Bronchial epithelial cell (primary cell): ENCODE measurements around the gene TNRC6B. TPM values are rescaled to one million over a fixed set of nuclear protein-coding genes. Genes with fewer than 3 reads are reported as not detected.

ENCODE experiments used
- DNase-seq: peaks from one replicate; pipeline ENCODE4 v3.0.0-alpha.2; 2010; ENCODE audit warnings: low read depth
- FAIRE-seq: peaks from 2 replicates; lab custom pipeline; 2011; peaks lifted over from hg19 to GRCh38; lab: Jason Lieb, UNC
- H3K27me3 ChIP-seq: 2 replicates; pipeline ENCODE4 v1.5.1; 2011; ENCODE audit warnings: low read length; ENCODE audit not compliant: control insufficient read depth, insufficient read depth
- H3K36me3 ChIP-seq: 2 replicates; pipeline ENCODE4 v1.5.1; 2011; ENCODE audit warnings: low read length; ENCODE audit not compliant: control insufficient read depth, insufficient read depth
- H3K4me3 ChIP-seq: 2 replicates; pipeline ENCODE4 v1.5.1; 2011; ENCODE audit warnings: mild to moderate bottlenecking, low read depth, low read length, control low read depth
- total RNA-seq: library from RNA; depleted of rRNA; stranded (reverse); fragments of >200 nt; gene quantifications from 2 replicates; pipeline ENCODE4 v1.2.1, GENCODE V29; 2014
- TF ChIP-seq, protein P1 (sequence below): IDR thresholded peaks from 2 replicates; pipeline ENCODE4 v1.5.1; 2011; ENCODE audit warnings: mild to moderate bottlenecking, moderate library complexity, low read length, control low read depth, inconsistent platforms; ENCODE audit not compliant: insufficient read depth, severe bottlenecking

Gene TNRC6B
- total RNA-seq, 1 donor from 2014 or later = 8.4 TPM

DNA sequence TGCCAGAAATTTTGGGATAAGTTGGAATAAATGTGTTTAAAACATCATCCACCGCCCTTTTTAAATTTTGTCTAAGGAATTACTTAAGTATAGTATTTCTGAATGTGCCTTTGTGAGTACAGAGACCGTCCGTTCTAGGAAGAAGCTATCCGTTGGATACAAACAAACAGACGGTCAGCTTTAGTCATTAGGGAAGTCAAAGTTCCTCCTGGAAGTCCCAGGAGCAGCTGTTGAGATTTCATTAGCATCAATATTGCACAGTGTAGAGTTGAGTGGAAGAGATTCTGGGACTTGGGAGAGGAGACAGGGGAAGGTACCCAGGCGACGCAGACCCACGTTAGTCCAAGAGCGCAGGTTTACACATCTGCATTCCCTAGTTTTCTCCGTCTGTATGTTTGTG is 152.9 kb downstream of the TNRC6B start:
- H3K4me3 ChIP-seq = no peak overlapping the region
- DNase-seq = no peak
- TF ChIP-seq, protein P1, sequence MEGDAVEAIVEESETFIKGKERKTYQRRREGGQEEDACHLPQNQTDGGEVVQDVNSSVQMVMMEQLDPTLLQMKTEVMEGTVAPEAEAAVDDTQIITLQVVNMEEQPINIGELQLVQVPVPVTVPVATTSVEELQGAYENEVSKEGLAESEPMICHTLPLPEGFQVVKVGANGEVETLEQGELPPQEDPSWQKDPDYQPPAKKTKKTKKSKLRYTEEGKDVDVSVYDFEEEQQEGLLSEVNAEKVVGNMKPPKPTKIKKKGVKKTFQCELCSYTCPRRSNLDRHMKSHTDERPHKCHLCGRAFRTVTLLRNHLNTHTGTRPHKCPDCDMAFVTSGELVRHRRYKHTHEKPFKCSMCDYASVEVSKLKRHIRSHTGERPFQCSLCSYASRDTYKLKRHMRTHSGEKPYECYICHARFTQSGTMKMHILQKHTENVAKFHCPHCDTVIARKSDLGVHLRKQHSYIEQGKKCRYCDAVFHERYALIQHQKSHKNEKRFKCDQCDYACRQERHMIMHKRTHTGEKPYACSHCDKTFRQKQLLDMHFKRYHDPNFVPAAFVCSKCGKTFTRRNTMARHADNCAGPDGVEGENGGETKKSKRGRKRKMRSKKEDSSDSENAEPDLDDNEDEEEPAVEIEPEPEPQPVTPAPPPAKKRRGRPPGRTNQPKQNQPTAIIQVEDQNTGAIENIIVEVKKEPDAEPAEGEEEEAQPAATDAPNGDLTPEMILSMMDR = no peak
- peaks cover 1% of the 10 kb centered on the region for H3K36me3 ChIP-seq
- no peaks in the 10 kb centered on the region for H3K27me3 ChIP-seq
- no peak for FAIRE-seq

- Histone ChIP-seq H3K27me3 (no peaks in the 10 kb centered on the region), H3K36me3 (peaks cover 1% of the 10 kb centered on the region), H3K4me3 (no peak overlapping the region)
- no peak for FAIRE-seq
- TF ChIP-seq, protein P1 = no peak
- no peak for DNase-seq
Observed at GRCh38 chr22:40331706-40332105, 154.0 kb downstream of the TNRC6B start.

- FAIRE-seq = no peak
- Histone ChIP-seq H3K4me3 (no peak overlapping the region), H3K36me3 (peaks cover 1% of the 10 kb centered on the region), H3K27me3 (no peaks in the 10 kb centered on the region)
- TF ChIP-seq, protein P1 = no peak
- peak; percentile 22 for DNase-seq
Observed at GRCh38 chr22:40332319-40332781, 154.6 kb downstream of the TNRC6B start.

GRCh38 chr22:40334060-40334459 is 156.3 kb downstream of the TNRC6B start:
- FAIRE-seq (no peak), DNase-seq (no peak)
- H3K36me3 ChIP-seq = peaks cover 1% of the 10 kb centered on the region
- TF ChIP-seq, protein P1 = no peak
- no peak overlapping the region for H3K4me3 ChIP-seq
- no peaks in the 10 kb centered on the region for H3K27me3 ChIP-seq

GRCh38 chr22:40334899-40335298 is 157.2 kb downstream of the TNRC6B start:
- TF ChIP-seq, protein P1 = no peak
- no peaks in the 10 kb centered on the region for H3K27me3 ChIP-seq
- FAIRE-seq = no peak
- peaks cover 1% of the 10 kb centered on the region for H3K36me3 ChIP-seq
- no peak overlapping the region for H3K4me3 ChIP-seq
- DNase-seq = no peak

GRCh38 chr22:40335358-40335757 is 157.6 kb downstream of the TNRC6B start:
- H3K27me3 ChIP-seq = no peaks in the 10 kb centered on the region
- H3K4me3 ChIP-seq = no peak overlapping the region
- FAIRE-seq = no peak
- H3K36me3 ChIP-seq = peaks cover 1% of the 10 kb centered on the region
- TF ChIP-seq, protein P1 = no peak
- no peak for DNase-seq
